Stimulated activated CD8-positive, alpha-beta memory T cell treated with anti-CD3 and anti-CD28 coated beads, Interleukin-7, amount 100 ng/mL, for 48 hours (primary cell): ENCODE results near the gene TBX1.
A peak's percentile ranks its signal among the peaks of the same experiment; 100 is the strongest.
"Not testable (repeated sequence)": the region's sequence is repeated elsewhere in the genome, so short reads cannot be mapped to it uniquely, and the experiment has no call there.

ENCODE experiments used
- DNase-seq, 2 donors: peaks; one replicate each; pipeline ENCODE4 v3.0.0-alpha.2; 2020; ENCODE audit warnings: low read depth in 1 of 2; ENCODE audit errors: extremely low read depth in 1 of 2

The TBX1 gene

DNA sequence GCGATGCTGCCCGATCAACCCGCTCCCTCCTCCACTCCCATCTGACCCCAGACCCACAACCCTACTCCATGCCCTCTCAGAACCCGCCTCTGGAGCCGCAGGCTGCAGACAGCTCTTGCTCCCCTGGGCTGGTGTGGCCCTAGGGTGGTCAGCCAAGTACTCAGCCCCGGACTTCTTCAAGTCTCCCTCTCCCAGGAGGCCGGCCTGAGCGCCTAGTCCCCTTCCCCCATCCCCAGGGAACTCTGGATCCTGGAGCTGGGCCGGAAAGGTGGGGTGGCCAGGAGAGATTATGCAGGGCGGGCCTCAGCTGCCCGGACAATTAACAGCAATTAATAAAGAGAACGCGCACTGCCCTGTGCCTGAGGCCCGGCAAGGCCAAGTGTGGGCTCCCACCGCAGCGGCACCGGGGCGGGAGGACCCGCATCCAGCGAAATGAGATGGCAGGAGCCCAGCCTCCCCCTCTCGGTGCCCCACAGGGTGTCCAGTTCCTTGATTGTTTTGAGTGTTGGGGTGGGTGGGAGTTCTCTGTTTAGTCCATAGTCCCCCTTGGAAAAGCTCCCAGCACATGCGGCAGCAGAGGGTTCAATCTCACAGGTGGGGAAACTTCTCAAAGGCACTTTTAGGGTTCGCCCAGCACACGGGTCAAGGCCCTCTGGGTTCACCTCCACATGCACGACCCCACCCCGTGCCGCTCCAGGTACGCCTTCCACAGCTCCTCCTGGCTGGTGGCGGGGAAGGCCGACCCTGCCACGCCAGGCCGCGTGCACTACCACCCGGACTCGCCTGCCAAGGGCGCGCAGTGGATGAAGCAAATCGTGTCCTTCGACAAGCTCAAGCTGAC is 3.1 kb downstream of the TBX1 start:
- DNase-seq: no peak

DNA sequence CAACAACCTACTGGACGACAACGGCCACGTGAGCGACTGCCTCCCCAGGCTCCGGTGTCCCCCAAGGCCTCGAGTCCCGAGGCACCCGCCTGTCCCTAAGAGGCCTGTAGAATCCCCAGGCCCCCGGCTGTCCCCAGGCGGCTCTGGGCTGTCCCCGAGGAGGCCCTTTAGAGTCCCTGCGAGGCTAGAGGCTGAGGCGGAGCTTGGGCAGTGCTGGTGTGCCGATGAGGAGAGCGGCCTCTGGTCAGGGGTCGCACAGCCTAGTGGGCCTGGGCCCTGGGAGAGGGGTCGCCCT is 3.7 kb downstream of the TBX1 start:
- no peak for DNase-seq

DNA sequence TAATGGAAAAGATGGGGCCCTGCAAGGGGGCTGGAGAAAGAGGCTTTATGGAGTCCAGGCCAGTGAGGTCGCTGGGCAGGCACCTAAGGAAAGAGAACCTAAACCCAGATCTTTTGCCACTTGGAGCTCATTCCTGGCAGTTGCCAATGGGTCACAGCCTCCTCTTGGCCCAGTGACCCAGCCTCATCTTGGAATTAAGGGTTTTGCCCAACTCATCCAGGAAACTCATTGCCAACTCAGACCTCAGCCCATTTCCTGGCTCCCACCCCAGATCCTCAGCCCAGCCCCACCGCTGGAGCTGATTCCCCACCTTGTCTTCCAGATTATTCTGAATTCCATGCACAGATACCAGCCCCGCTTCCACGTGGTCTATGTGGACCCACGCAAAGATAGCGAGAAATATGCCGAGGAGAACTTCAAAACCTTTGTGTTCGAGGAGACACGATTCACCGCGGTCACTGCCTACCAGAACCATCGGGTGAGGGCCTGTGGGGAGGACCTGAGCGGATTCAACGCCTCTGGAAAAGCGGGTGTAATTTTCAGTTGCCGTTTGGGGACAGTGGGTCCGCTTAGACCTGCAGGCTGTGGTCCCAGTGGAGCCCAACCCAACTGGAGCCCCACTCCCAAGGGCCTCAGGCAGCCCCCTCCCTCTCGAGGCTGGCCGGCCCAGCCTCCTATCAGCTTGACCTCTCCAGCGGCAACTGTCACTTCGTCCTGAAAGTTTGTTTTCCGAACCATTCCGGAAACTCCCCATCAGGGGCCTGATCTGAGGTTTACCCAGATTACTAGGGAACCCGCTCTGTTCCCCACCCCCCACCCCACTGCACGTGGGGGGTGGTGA is 4.3 kb downstream of the TBX1 start:
- no peak for DNase-seq

DNA sequence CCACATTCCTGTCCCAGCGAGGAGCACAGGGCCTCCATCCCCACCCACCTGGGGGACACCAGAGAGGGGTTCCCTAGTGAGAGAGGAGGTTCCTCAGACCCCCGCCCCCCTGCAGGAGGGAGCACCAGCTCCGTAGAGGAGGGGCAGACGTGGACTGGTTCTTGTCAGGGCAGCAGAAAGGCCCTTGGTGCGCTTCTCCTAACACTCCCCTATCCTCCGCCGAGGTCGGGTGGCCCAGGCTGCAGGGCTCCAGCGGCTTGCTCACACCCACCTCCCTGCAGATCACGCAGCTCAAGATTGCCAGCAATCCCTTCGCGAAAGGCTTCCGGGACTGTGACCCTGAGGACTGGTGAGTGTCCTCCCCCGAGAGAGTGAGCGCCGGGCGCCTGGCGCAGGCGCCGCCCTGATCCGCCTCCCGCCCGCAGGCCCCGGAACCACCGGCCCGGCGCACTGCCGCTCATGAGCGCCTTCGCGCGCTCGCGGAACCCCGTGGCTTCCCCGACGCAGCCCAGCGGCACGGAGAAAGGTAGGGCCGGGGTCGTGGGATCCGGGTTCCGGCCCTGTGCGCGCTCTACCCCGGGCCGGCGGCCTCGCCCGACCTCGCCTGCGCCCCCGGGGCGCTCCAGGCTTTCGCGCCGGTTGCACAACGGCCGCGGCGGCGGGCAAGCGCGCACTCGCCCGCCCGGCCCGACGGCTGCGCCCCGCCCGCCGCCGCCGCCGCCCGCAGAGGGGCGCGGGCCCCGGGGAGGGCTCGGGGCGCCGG is 5.1 kb downstream of the TBX1 start:
- no peak for DNase-seq

DNA sequence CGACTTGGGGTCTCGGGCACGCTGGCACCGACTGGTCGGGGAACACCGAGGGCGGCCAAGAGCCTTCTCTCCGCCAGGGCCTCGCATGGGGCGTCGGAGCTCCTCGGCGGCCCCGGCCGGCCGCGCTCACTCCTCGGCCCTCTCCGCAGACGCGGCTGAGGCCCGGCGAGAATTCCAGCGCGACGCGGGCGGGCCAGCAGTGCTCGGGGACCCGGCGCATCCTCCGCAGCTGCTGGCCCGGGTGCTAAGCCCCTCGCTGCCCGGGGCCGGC is 5.6 kb downstream of the TBX1 start:
- no peak for DNase-seq

DNA sequence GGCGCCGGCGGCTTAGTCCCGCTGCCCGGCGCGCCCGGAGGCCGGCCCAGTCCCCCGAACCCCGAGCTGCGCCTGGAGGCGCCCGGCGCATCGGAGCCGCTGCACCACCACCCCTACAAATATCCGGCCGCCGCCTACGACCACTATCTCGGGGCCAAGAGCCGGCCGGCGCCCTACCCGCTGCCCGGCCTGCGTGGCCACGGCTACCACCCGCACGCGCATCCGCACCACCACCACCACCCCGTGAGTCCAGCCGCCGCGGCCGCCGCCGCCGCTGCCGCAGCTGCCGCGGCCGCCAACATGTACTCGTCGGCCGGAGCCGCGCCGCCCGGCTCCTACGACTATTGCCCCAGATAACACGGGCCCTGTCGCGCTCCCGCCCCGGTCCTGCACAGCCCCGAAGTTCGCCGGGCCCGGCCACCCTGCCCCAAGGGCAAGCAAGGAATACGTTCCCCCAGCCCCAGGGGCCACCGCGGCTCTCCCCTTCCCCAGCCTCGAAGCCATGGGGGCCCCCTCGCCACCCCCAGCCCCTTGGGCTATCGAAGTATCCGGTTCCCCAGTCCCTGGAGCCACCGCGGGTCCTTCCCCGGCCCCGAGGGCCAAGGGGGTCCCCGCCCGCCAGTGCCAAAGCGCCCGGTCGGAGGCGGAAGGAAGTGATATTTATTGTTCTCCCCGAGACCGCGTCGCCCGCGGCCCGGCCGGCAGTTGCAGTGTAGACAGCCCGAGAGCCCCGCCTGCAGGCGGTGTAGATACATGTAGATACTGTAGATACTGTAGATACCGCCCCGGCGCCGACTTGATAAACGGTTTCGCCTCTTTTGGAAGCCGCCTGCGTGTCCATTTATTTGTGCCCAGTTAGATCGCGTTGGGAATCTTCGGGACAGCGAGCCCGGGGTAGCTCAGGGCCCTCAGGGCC is 6.2 kb downstream of the TBX1 start:
- peak; percentile 22 to 42 for DNase-seq

DNA sequence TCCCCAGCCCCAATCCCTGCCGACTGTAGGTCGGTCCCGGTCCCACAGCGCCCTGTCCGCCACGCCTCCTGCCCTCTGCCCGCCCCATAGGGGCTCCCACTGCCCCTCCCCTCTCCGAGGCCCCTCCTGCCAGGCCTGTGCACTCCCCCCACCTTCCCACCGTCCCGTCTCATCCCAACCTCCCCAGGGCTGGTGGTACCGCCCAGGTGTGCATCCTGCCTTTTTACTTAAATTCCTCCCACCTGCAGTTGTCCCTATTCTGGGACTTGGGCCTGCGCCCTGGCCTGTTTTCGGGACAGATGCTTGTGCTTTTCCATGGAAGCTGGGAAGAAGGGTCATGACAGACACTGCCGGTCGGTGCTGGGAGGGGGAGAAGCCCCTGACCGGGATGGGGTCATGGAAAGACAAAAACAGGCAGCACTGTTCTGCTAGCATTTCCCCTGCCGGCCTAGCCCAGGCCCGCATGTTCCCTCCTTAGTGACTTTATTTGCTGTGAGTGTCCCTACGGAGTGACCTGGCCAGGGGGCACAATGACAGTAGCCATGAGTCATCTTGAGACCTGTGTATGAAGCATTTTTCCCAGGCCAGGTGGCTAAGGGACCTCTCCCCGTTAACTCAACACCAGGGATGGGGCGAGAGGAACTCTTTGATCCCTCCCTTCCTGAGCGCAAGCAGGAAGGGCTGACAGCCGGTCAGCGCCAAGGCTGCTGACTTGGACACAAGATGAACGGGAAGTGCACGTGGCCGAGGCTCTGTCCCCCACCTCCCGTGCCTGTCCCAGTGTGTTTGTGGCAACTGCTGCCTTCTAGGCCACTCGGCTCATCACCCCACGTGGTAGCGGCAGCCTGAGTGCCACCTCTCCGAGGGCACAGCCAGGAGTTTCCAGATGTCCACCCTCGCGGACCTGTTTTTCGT is 7.1 kb downstream of the TBX1 start:
- DNase-seq: no peak

DNA sequence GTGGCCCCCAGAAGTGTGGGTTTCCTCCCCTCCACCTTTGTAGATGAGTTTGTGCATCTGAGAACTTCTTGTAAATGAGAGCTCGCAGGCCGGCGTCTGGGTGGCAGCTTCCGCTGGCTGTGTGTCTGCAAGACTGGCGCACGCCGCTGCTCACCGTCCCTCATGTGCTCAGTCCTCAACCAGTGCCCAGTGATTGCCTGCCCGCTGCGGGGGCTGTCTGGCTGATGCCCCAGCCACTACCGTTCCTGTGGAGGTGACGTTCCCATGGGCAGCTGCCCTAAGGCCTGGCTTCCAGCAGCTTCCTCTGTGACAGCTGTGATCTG is 8.8 kb downstream of the TBX1 start:
- DNase-seq: no peak

DNA sequence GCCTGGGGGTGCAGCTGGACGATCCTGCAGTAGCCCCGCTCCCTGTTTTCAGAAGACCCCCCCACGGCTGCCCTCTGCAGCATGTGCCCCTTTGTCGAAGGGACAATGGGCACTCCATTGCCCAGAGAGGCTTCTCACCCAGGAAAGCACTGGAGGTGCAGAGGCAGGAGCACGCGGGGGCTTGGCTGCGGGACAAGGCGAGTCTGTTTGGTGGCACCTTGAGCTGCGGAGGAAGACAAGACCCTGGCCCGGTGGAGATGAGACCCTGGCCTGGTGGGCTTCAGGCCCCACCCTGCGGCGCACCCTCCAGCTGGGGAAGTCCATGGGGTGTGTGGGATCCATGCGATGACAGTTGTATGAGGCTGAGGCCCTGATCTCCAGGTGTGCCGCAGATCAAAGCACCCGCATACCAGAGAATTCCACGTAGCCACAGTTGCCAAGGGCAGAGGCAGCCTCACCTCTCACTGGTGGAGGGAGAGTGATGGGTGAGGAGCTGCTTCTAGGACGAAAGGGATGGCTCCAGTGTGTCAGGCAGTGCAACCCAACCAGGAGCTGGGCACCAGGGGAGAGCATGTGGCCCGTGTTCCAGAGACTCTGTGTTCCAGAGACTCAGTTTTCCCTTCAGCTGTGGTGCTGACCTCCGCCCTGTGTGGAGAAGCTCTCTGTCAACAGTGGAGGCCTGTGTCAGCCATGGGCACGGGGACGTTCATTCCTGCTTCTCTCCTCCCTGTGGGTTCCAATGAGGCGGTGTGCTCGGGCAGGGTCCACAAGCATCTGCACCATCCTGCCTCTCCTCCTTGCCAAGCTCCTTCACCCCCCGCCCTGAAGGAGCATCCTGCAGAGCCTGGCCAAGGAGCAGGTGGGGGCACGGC is 10.0 kb downstream of the TBX1 start:
- DNase-seq: no peak

DNA sequence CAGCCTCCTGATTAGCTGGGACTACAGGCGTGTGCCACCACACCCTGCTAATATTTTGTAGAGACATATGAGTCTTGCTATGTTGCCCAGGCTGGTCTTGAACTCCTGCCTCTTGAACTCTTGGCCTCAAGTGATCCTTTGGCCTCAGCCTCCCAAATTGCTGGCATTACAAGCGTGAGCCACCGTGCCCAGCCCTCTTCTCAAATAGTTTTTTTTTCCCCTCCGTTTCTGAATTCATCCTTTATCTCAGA is 11.8 kb downstream of the TBX1 start:
- no peak for DNase-seq

DNA sequence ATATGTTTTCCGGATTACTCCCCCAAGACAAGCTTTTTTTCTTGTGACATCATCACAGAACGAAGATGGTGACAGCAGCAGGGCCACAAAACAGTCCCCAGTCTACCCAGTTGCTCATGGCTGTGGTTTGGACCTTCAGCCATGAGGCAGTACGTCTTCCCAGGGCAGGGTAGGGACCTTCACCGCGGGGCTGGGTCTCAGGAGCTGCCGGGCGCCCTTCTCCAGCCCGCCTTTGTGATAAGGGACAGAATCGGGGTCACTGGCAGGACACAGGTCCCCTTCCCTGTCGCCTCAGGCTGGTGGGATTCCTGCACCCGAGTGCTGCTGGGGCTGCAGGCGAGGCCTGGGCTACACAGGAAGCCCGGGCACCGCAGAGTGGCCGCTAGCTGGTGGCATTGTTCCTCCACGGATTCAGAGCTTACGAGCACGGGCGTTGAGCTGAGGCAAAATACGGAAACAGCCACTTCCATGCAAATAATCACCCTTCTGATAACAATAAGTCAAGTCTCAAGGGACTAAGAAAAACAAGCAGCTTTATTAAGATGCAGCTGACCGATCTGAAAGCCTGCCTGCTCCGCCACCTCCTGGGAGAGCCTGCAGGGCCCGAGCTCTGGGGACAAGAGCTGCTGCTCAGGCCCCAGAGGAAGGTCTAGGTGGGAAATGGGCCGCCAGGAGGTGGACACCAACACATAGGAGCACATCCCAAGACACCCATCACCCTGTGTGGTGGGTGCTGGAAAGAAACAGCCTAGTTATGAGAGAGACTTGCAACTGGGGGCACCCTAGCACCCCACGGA is 12.3 kb downstream of the TBX1 start:
- DNase-seq: no peak

DNA sequence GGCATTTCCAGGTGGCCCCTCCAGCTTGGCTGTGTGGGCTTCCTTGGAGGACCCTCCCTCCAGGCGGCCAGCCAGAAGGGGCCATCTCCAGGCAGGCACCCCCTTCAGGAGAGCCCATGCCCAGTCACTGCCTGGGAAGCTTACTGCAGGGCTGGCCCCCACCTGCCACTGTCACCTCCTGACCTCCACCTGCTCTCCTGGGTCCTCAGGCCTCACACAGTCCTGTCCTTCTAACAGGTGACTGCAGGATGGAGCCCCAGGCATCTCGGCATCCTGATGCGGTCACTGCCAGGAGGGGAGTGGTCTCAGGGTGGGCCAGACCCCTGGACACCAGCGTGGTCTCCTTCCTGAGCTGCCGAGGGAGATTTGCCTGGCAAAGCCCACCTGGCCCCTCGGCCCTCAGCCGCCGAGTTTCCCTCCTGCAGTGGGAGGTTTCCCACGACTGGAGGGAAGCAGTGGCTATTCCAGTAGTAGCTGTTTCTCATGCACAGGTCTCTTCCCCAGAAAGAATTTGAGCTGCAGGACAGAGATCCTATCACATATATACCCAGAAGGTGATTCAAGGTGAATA is 13.0 kb downstream of the TBX1 start:
- DNase-seq: no peak

DNA sequence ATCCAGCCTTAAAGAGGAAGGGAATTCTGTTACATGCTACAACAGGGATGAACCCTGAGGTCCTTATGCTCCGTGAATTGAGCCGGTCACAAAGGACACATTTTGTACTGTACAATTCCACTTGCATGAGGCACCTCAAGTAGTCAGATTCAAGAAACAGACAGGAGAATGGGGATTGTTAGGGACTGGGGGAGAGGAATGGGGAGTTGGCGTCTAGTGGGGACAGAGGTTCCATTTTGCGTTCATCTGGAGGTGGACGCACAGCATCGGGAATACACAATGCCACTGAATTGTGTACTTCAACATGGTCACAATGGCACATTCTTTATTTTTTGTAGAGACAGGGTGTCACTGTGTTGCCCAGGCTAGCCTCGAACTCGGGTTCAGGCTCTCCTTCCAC is 14.1 kb downstream of the TBX1 start:
- DNase-seq: no peak

DNA sequence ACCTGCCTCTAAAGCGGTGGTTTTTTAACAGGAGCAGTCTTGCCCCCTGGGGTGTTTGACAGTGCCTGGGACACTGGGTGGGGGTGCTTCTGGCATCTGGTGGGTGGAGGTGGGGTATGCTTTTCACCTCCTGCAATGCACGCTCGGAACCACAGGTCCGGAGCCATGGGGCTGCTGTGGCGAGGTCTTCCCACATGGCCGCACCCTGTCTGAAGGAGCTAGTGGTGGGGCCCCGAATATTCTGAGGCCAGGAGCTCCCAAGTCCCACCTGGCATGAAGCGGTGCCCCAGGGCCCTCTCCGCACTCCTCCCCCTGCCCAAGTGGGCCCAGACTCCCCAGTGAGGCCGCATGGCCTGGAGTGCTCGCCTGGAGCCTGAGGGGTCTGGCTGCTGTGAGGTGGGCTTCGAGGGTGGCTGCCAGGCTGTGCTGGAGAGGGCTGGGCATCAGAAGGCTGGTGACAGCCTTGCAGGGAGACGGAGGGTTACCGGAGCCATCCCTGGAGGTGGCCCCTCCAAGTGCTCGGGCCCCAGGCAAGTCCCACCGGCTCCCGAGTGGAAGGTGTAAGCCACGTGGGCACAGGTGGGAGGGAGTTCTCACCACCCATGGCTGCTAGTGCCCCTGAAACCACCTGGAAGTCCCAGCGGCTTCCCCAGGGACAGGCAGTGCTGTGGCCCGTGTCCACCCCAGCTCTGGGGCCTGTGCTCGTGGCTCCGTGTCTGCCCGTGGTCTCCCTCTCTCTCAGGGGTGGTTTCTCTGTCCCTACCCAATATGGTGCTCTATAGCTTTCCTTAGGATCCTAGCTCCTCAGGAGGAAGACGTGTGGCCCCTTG is 15.1 kb downstream of the TBX1 start:
- no peak for DNase-seq

DNA sequence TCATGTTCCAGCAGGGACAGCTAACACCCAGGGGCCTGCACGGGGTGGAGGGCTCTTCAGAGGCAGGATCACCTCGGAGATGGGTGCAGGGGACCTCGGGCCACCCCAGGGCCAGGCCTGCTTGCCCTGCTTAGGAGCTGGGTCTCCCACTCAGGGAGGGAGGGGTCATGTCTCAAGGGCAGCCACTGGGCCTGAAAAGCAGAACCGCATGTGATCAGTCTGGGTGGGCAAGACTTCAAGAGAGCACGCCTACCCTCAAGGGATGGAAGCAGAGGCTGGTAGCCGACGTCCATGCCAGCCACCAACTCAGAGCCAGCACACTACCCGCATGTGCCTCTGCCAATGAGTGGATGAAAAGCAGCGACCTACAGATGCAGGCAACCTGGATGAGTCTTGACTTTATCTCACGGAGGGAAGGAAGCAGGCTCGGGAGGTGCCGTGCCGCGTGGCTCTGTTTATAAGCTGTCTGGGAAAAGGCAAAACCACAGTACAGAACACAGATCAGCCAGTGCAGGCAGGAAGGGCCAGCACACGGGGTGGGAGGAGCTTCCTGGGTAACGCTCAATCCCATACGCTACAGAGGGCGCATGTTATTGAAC is 16.0 kb downstream of the TBX1 start:
- no peak for DNase-seq

DNA sequence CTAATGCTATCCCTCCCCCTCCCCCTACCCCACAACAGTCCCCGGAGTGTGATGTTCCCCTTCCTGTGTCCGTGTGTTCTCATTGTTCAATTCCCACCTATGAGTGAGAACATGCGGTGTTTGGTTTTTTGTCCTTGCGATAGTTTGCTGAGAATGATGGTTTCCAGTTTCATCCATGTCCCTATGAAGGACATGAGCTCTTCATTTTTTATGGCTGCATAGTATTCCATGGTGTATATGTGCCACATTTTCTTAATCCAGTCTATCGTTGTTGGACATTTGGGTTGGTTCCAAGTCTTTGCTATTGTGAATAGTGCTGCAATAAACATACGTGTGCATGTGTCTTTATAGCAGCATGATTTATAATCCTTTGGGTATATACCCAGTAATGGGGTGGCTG is 16.6 kb downstream of the TBX1 start:
- not testable (repeated sequence) for DNase-seq

DNA sequence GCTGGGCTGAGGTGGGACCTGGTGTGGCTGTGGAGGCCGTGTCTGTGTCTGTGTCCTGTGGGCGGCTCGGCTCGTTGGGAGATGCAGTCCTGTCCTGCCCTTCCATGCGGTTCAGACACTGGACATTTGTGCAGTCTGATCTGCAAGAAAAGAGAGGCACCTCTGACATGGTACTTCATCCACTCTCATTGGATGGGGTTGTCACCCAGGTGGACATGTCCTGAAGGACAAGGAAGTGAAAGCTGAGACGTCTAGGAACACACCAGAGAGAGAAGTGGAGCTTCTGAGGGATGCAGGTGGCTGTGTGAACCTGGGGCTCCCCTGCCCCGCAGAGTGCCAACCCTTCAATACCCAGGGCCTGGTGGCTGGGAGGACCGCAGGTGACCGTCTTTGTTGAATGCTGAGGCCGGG is 18.4 kb downstream of the TBX1 start:
- no peak for DNase-seq
